Measurements from ENCODE around the gene UPB1. TPM values are rescaled to one million over a fixed set of nuclear protein-coding genes. Genes with fewer than 3 reads are reported as not detected.

UPB1 gene
- total RNA-seq, 1 donor from 2014 or later: 0.32 TPM

GRCh38 chr22:24503843-24504338 lies 8.8 kb downstream of the UPB1 start:
- no peak for DNase-seq (ENCODE audit: low spot score)

GRCh38 chr22:24504540-24504939 lies 9.4 kb downstream of the UPB1 start:
- no peak for DNase-seq (ENCODE audit: low spot score)

GRCh38 chr22:24504956-24505736 lies 10.0 kb downstream of the UPB1 start:
- DNase-seq (ENCODE audit: low spot score): no peak

GRCh38 chr22:24506802-24507438 lies 11.8 kb downstream of the UPB1 start:
- no peak for DNase-seq (ENCODE audit: low spot score)

GRCh38 chr22:24507716-24508115 lies 12.6 kb downstream of the UPB1 start:
- no peak for DNase-seq (ENCODE audit: low spot score)

- DNase-seq (ENCODE audit: low spot score): no peak
Observed at GRCh38 chr22:24510637-24511625, 15.8 kb downstream of the UPB1 start.

- DNase-seq (ENCODE audit: low spot score): no peak
Observed at GRCh38 chr22:24512043-24512442, 16.9 kb downstream of the UPB1 start.

GRCh38 chr22:24513378-24514240 lies 18.5 kb downstream of the UPB1 start:
- no peak for DNase-seq (ENCODE audit: low spot score)

GRCh38 chr22:24514241-24515026 lies 19.3 kb downstream of the UPB1 start:
- DNase-seq (ENCODE audit: low spot score): no peak

- no peak for DNase-seq (ENCODE audit: low spot score)
Observed at GRCh38 chr22:24515027-24515338, 19.9 kb downstream of the UPB1 start.

- no peak for DNase-seq (ENCODE audit: low spot score)
Observed at GRCh38 chr22:24516301-24516737, 21.2 kb downstream of the UPB1 start.

GRCh38 chr22:24517446-24517845 lies 22.3 kb downstream of the UPB1 start:
- DNase-seq (ENCODE audit: low spot score): no peak

GRCh38 chr22:24518228-24518627 lies 23.1 kb downstream of the UPB1 start:
- DNase-seq (ENCODE audit: low spot score): no peak

- no peak for DNase-seq (ENCODE audit: low spot score)
Observed at GRCh38 chr22:24518771-24519485, 23.8 kb downstream of the UPB1 start.

- DNase-seq (ENCODE audit: low spot score): no peak
Observed at GRCh38 chr22:24519496-24519895, 24.4 kb downstream of the UPB1 start.

- DNase-seq (ENCODE audit: low spot score): no peak
Observed at GRCh38 chr22:24521791-24522245, 26.7 kb downstream of the UPB1 start.

GRCh38 chr22:24523873-24524272 lies 28.7 kb downstream of the UPB1 start:
- no peak for DNase-seq (ENCODE audit: low spot score)

GRCh38 chr22:24525416-24526037 lies 30.4 kb downstream of the UPB1 start:
- no peak for DNase-seq (ENCODE audit: low spot score)

GRCh38 chr22:24526191-24526590 lies 31.1 kb downstream of the UPB1 start:
- DNase-seq (ENCODE audit: low spot score): no peak
